Amygdala (tissue), 56 donors: ENCODE results near the gene NRP2.

ENCODE experiments used
- DNase-seq, 56 donors: peaks; one replicate each; lab custom pipeline; 2025; lab: John Stamatoyannopoulos, UW

The NRP2 gene

DNA sequence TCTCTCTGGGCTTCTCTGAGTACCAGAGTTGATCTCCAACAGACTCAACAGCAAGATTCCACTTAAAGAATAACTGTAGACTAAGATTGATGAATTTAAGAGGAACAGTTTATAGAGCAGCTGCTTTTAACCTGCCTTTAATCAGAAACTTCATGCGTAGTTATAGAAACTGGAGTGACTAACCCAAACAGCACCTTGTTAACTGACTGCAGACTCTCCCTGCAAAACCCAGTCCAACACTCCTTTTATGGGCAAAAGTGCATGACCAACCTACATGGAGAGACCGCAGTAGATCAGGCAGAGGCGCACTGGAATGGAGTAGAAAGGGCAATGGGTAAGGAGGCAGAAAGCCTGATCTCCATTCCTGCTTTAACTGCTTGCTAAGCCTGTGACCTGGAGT, 110.6 kb downstream of the NRP2 start:
- DNase-seq, result no peak

DNA sequence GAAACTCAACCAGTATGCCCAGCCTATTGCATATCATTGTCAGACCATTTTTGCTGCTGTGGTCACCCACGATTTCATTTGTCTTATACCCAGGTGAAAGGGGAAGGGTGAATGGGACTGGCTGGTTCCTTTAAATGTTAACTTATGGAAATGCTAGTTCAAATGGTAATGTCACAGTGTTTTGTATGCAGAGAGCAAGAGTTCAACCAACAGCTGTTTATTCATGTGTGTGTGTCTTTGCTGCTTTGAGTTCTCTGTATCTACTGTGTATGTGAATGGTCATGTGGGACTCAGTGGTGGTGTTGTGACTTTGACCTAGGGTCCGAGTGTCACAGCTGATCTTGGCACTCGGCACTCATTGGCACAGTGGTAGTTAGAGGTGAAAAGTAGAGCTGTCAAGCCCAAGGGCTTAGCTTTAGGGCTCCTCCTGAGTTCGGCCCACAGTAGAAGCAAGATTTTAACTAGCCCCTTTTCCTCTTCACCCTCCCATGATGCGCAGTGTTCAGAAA, 114.6 kb downstream of the NRP2 start:
- DNase-seq, result no peak

DNA sequence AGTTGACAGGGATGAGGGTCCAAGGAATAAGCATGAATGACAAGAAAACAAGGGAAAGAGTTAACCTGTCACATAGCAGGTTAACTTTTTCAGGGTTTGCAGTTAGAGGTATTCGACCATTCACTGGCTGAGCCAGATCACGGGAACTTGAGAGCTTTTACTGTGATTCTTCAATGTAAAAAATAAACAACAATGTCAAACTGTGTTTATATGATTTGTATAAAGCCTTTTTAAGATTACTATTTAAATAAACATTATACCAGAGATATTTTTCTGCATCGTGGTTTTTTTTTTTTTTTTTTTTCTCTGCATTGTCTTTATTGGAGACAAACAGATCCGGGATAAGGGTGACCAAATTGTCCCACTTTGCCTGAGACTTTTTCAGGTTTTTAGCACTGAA, 115.6 kb downstream of the NRP2 start:
- DNase-seq, result no peak

DNA sequence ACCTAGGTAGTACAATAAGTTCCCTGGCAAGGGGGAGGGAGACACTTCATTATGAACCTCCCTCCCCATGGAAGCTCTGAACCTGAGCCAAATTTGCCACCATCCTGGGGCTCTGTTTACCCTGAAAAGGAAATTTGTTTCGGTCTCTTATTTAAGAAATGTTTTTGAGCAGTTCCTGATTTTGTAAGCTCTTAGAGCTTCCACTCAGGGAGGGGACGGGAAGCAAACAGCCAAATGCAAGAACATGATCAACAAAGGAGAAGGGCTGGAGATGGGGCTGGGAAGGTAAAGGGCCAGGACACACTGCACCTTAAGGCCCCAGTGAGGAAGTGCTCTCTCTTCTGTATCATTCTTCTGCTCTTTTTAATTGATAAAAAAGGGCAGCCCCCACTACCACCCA, 117.9 kb downstream of the NRP2 start:
- no peak for DNase-seq

DNA sequence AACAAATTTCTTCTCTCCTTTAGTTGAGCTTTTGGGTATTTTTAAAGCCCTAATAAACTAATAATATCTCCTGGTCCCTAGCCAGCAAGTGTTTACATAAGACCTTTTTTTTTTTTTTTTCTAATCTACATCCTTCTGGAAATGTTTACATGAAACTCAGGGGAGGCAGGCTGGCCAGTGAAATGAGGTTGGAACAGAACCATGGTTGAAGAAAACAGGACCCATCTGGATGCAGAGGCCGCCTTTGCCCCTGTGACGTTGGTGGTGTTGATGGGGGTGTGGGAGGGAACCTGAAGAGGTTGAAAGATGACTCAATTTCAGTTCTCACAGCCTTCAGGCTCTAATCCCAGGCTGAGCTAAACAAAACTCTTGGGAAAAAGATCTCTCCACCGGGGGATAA, 118.5 kb downstream of the NRP2 start:
- peak in 6 of 56 donors; percentile 1 to 23 (median 16) for DNase-seq

DNA sequence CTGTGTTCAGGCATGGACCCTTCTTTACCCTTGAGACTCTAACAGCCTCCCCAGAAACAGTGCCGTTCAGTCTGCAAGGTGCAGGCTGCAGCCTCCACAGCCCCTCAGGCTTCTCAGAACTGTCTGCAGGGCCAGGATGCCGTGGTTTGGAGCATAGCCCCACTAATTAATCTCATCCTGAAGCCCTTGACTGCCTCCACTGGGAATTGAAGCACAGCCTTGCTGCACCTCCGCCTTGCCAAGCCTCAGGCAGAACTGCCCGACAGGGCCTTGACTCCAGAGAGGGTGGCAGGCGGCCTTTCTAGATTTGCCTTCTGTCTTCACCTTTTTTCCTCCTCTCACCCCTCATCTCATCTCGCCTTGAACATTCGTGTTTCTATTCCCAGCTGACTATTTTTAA, 119.8 kb downstream of the NRP2 start:
- no peak for DNase-seq

DNA sequence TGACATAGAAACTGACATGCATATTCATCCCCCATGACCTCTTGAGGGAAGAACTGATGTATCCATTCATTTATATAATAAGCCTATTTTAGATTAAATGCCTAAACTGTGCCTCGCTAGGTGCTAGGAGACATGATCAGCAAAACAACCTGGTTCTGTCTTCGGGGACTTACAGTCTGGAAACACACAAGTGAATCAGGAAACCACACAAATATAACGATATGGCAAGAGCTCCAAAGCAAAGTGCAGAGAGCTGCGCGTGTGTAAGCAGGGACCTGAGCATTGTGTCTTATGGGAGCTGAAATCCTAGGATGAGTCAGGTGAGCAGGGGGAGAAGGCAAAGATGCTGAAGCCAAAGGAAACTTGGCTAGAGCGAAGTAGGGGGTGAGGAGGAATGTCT, 120.6 kb downstream of the NRP2 start:
- DNase-seq, result no peak

DNA sequence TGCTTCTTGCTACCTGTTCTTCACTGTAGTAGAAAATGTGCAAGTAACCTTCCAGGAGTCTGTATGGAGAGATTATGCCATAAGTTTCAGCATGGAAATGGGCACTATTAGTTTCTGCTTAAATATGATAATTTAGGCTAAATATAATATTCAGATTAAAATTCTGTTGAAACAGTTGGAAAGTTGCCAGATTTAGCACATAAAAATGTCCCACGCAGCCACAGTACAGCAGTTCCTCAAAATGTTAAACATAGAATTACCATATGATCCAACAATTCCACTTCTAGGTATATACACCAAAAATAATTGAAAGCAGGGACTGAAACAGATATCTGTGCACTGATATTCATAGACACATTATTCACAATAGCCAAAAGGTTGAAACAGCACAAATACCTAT, 121.2 kb downstream of the NRP2 start:
- no peak for DNase-seq

DNA sequence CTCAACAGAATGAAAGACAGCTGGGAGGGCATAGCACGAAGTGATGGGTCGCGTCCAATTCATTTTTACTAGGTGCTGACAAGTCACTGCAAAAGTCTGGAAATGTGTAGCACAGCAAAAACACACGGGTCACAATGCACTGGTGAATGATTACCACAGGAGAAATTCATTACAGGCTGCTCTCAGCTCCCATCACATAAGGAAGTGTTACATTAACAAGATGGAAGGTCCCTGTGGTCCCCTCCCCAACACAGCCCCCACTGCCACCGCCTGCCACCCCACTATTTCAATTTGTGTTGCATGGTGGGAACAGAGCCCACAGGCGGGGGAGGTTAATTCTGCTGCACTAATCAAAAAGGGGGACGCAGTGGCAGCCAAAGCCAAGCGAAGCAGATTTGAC, 122.8 kb downstream of the NRP2 start:
- DNase-seq, result no peak

DNA sequence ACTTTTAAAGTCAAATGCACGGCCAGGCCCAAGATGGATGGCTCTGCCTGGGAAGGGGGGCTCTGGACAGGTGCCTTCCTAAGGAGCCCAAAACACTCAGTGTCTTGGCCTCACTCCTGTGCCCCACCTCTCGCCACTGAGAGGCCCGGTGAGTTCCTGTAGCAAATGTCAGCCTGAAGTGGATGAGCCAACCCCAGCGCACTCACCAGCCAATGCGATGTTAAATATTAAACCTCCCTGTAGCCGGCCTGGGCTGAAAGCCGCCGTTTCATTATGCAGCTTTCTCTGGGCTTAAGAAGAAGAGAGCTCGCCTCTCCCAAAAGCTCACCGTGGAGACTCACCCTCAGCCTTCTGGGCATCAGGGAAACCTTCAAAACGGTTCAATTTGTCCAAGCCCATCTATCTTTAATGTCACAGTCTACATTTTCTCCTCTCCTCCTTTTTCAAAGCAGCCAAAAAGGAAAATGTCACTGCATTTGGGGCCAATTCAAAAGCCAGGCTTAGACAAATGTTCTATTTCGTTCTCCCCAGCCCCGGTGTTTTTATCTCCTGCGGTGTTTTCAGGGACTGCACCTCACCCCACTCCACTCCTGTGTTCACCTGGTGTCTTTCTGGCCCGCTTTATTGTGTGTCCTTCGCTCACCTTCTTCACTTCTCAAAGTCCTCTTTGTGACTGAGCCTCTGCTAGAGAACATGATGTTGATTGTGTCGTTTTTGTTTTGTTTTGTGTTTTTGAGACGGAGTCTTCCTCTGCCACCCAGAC, 124.0 kb downstream of the NRP2 start:
- no peak for DNase-seq

DNA sequence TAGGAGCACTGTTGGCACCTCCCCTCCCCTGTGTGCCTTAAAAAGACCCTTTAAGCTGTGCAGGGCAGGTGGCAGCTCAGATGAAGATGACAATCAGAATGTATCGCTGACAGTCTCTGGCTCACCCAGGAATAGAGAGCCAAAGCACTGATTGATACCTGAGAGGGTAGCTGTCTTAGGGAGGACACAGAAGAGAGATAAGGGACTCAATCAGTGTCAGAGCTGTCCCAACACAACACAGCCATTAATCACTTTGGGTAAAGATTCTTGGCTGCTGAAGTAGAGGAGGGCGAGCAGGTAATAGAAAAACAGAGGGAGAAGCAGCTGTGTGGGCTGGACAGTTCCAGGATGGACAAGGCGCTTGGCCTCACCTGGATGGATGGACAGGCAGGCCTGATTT, 124.9 kb downstream of the NRP2 start:
- no peak for DNase-seq

DNA sequence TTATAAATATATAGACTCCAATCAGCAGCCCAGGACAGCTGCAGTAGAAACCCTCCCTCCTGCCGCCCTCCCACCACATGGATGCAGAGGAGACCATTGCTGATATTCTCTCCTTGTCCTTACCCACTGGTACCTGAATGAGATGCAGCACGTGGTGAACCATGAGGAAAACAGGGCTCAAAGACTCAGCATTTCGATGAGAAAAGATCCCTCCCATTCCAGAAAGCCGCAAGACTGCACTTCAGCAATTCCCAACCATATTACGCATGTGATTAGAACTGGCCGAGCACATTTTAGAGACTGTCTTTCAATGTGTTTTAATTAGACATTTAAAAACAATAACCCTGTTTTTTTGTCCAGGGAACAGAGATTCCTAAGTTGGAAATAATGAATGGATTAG, 125.5 kb downstream of the NRP2 start:
- no peak for DNase-seq

DNA sequence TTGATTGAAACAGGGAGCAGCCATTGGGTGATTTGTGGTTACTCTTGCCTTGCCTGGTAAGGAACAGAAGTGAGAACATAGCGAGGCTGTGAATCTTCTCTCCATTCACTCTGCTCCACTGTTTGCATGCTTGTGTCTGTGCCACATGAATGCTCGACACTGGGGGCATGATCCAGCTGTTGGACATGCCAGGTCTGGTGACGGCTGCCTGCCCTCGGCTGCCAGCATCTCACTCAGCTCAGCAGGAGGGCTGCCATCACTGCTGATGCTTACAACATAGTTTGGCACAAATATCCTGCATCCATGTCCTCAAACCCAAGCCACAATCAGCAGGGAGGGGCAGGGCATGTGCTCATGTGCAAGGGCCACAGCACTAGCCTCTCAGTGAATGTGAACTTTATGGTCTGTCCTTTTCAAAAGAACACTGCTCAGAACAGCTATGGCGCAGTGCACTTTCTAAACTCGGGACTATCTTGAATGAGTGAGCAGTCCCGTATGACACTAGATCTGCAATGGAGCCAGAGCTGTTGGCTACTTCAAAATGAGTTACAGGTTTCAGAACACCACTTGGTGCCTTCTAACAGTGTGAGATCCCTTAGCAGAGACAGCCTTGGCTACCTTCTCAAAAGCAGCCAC, 126.3 kb downstream of the NRP2 start:
- no peak for DNase-seq

DNA sequence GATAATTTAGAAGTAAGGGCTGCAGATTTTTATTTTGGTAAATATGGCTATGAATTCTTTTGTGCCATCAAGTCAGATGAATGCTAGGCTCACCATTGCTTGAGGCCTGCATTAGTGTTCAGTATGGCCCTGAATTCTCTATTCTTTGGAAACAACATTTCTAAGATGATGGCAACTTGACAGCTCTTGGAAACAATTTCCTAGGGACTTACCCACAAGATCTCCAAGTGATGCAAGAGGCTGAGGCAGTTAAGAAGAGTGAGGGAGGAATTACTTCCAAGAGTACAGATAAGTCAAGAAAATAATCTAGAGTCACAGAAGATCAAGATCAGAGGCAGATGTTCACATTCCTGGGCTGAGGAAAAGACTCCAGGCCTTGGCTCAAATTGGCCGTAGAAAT, 129.1 kb downstream of the NRP2 start:
- DNase-seq, result no peak

DNA sequence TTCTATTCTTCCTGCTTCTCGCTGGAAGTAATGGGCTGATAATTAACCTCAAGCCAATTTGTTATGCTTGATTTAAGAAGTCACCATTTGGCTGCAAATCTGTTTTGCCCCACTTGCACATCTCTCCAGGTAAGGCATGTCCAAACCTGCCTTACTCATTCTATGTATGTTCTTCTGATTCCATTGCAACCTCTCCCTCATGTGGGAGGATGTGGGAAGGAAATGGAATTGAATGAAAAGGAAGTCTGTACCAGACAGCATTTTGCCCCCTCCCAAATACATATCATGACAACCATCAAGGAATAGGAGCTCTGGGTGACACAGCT, 131.7 kb downstream of the NRP2 start:
- no peak for DNase-seq

DNA sequence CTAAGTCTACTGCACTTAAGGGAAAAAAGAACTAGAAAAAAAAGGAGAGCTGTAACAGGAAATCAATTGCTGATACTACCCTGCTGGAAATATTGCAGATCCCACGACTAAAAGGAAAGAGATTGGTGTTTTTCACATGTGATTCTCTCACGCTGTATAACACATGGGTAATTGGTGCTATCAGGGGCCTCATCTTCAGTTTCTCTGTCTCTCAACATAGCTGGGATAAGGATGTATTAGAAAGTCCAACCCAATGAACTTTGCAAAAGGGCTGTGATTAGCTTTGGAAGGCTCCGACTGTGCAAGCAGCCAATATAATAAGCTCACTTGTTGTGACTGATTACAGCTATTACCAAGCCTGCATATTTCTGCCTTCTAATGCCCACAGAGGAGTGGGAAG, 133.4 kb downstream of the NRP2 start:
- no peak for DNase-seq

DNA sequence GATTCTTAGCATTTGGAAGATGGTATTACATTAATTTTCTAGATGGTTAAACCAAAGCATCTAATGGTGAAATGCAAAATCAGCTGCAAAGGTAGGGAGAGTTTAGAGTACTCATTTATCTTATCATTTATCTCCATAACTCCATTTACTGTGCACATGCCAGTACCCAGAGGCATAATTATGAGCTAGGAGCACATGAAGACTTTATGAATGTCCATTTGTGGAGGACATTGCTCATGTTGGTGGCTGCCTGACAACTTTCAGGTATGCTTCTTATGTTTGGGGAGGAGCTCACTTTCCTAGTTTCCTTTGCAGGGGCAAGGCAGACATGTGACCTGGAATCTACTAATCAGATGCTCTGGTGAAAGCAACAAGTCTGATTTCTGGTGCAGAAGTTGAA, 134.0 kb downstream of the NRP2 start:
- DNase-seq, result no peak

DNA sequence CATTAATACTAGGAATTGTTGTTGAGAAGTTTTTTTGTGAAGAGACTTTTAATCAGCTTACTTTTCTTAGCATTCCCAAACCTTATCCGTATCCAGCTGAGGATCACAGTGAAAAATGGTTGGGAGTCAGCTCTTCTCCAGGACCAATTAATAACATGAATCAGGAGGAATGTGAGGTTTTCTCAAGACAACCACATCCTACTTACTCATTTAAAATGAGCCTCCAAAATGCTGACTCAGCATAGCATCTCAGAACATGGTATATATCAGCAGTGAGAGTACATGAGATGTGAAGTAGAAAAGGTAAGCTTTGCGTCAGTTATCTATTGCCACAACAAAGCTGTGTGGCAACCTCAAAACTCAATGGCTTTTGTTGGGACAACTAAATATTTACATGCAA, 140.3 kb downstream of the NRP2 start:
- DNase-seq, result no peak

DNA sequence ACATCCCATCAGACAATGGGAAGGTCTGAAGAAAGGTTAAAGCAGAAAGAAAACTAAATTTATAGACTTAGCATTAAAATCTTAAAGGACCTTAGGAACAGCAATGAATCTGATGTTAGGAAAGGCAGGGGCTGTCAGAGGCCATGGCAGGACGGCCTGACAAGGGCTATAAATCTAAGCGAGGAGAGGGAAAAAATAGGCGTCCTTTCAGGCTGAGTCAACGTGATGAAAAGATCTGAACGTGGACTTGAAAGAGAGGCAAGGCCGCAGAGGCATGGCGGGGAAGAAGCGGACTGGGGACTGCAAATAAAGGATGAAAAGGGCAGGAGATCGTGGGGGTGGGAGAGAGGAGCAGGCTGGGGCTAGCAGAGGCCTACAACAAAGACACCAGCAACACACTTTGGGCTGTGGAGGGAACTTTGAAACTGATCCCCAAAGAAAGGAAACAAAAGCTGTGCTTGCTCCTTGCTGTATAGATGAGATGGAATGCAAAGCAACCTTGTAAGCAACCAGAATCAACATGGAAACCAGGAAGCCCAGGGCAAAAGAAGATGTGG, 145.6 kb downstream of the NRP2 start:
- no peak for DNase-seq

DNA sequence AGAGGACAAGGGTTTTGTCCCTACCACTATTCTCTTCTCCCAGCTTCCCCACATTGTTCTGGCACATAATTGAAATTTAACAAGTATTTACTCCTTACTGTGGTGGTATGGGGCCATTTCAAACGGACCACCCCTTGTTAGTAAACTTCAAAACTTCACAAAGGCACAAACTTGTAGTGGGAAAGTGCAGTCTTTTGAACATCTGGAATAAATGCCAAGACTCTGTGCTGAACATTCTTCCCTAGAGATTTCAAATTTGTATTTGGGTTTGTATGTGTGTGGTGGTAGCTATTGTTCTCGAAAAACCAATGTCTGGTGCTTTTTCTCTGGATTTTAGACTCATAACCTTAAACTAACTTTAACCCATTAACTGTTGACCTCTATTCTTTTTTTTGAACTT, 151.6 kb downstream of the NRP2 start:
- no peak for DNase-seq

DNA sequence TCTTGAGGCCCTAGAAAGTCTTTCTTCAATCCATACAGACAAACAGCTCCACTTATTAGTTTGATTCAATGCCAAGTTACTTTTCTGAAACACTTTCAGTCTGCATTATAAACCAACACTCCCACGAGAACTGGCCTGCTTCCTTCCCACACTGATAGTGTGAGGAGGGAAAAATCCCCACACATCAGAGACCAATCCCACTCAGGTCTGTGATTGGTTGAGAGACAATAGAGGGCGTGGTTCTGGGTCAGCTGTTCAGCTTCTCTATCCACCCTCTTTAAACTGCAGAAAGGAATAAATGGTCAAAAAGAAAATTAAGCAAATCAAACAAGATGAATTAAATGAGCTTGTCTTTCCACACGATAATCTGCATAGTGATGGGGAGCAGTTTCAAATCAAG, 152.5 kb downstream of the NRP2 start:
- peak in 4 of 56 donors; percentile 3 to 8 (median 8) for DNase-seq

DNA sequence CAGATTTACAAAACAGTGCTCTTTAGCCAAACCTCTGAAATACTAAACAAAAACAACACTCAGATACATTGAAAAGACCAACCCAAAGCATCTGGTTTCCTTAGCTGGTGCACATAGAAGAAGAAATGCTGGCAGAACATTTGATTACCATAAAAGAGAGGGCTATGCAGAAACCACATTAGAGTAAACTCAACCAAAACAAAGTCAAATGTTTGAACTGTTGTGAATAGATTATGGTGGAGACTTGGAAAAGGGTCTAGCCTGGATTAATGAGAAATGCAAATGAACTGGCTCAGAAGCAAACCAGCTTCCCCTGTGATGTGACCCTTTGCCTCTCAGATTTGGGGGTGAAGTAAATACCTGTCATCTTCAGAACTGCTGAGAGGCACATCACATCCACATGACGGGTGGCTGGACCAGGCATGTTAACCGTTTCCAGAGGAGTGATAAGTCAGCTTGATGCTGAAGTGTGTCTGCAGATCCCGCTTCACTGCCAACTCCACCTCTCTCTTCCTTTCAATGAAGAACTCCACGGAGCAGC, 153.0 kb downstream of the NRP2 start:
- DNase-seq, result no peak
